Tibial nerve (tissue), 4 donors: ENCODE results near the gene KCNJ1.

Experiments
- EP300 ChIP-seq, 2 donors: sonication (generic); formaldehyde crosslinking; IDR thresholded peaks; one replicate each; pipeline ENCODE4 v1.6.1; 2017; ENCODE audit warnings: antibody characterized with exemption in 2 of 2, mild to moderate bottlenecking in 1 of 2
- POLR2A ChIP-seq, 2 donors: fragments of 450-650 bp; IDR thresholded peaks; one replicate each; pipeline ENCODE4 v1.6.1; 2017; ENCODE audit warnings: antibody characterized with exemption in 2 of 2, mild to moderate bottlenecking in 2 of 2, moderate library complexity in 2 of 2
- TF ChIP-seq, protein P1 (sequence below), 5 experiments: fragments of 200-600 bp in 3 of 5; fragments of 450-650 bp in 2 of 5; sonication (generic) in 3 of 5; IDR thresholded peaks; one replicate each; pipeline ENCODE4 v1.5.1; 2016 to 2019; ENCODE audit warnings: antibody characterized with exemption in 5 of 5, mild to moderate bottlenecking in 3 of 5, moderate library complexity in 2 of 5

GRCh38 chr11:128901653-128902514, 34.8 kb upstream of the KCNJ1 start:
- TF ChIP-seq, protein P1, sequence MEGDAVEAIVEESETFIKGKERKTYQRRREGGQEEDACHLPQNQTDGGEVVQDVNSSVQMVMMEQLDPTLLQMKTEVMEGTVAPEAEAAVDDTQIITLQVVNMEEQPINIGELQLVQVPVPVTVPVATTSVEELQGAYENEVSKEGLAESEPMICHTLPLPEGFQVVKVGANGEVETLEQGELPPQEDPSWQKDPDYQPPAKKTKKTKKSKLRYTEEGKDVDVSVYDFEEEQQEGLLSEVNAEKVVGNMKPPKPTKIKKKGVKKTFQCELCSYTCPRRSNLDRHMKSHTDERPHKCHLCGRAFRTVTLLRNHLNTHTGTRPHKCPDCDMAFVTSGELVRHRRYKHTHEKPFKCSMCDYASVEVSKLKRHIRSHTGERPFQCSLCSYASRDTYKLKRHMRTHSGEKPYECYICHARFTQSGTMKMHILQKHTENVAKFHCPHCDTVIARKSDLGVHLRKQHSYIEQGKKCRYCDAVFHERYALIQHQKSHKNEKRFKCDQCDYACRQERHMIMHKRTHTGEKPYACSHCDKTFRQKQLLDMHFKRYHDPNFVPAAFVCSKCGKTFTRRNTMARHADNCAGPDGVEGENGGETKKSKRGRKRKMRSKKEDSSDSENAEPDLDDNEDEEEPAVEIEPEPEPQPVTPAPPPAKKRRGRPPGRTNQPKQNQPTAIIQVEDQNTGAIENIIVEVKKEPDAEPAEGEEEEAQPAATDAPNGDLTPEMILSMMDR (IDR thresholded peaks at IDR 0.05): no peak
- TF ChIP-seq POLR2A (IDR thresholded peaks at IDR 0.05) (no peak), EP300 (IDR thresholded peaks at IDR 0.05) (no peak)
